Stromal cell of bone marrow (primary cell): Measurements from ENCODE around the gene COX7A2L.
"Not testable (repeated sequence)": the region's sequence is repeated elsewhere in the genome, so short reads cannot be mapped to it uniquely, and the experiment has no call there.

Experiments
- DNase-seq: peaks from one replicate; pipeline ENCODE4 v3.0.0-alpha.2; 2012; ENCODE audit warnings: low read depth

COX7A2L gene

DNA sequence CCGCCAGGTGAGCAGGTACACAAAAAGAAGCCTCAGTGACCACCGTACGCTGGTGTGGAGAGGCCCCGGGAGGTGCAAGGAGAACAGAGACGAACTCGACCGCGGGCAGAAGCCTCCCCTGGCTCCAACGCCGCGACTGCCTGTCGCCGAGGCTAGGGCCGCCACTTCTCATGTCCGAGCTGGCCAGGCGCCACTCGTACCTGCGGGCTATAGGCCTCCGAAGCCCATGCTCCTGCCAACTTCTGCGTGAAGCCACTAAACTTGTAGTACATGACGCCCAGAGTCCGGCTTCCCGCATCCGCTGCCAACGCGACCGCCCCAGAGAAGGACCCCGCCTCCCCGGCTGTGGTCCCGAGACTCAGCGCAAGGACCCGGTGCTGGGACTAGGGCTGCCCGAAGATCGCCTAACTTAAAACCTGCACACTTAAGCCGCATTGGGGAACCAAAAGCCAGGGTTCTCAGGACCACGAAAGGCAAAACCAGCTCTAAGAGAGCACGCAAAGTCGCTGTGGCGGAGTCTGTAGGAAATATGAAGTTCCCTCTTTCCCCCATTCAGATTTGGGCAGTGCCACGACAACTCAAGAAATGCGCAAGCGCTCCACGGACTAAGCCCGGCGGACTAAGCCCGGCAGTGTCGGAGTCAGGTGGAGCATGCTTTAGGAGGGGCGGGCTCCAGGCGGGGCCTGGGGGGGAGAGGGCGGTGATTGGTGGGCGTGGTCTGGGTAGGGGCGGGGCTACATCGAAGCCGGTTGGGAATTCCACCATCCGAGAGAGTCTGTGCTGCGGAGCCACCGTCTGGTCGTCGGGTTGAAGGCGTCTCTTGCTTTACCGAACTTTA is at the start of gene COX7A2L:
Gene COX7A2L (minus strand): TSS at position 328 of the 838 bp plus-strand sequence. CDS start 56 bp downstream, at position 272.
- DNase-seq: peak; percentile 94

DNA sequence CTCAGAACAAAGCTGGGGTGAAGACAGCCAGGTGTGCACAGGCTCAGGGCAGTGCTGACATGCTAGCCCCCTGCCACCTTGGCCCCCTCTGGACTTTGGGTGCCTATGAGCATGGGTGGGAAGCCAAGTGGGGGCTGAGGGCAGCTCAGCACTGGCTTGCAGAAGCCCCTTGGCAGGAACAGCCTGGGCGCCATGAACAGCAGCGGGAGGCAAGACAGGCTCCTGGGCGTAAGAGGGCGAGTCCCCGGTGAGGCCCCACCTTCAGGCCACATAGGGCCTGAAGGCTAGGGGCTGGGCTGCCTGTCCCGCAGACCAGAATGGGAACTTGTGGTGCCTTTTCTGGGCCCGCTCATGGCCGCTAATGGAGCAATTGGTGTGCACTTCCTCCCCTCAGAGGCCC is 47.0 kb upstream of the COX7A2L start:
- DNase-seq: no peak

GRCh38 chr2:42407476-42407875 is 46.5 kb upstream of the COX7A2L start:
- DNase-seq: no peak

DNA sequence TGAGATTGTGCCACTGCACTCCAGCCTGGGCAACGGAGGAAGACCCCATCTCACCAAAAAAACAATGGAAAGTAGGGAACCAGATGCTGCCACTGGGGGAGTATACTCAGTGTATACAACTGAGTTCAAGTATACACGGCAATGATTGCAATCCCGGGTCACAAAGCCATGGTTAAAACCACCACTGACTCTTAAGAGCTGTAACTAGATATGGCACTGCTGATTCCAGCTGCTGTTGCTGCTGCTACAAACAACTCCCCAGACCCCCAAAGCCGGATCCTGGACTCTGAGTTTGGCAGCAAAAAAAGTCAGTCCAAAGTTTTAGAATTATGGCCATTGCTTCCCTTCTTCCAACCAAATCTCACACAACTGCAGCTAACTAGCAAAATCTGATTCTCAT is 43.7 kb upstream of the COX7A2L start:
- DNase-seq: no peak

GRCh38 chr2:42401773-42402172 is 40.8 kb upstream of the COX7A2L start:
- DNase-seq: no peak

DNA sequence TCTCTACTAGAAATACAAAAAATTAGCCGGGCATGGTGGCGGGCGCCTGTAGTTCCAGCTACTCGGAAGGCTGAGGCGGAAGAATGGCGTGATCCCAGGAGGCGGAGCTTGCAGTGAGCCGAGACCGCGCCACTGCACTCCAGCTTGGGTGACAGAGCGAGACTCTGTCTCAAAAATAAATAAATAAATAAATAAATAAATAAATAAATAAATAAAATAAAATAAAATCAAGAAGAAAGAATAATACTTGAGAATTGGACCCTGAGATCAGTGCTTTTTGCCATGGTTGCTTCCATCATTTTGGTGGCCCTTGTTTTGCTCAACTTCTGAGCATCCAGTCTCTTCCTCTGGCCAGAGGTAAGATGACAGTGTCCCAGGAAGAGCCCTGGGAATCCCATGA is 37.0 kb upstream of the COX7A2L start:
- not testable (repeated sequence) for DNase-seq

DNA sequence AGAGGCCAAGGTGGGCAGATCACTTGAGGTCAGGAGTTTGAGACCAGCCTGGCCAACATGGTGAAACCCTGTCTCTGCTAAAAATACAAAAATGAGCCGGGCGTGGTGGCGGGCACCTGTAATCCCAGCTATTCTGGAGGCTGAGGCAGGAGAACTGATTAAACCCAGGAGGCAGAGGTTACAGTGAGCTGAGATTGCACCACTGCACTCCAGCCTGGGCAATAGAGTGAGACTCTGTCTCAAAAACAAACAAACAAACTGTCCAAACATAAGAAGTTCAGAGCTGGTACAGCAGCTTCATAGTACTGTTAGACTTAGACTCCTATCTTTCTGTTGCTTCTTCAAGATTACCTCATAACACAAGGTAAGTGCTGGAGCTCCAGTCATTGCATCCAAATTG is 32.3 kb upstream of the COX7A2L start:
- not testable (repeated sequence) for DNase-seq

DNA sequence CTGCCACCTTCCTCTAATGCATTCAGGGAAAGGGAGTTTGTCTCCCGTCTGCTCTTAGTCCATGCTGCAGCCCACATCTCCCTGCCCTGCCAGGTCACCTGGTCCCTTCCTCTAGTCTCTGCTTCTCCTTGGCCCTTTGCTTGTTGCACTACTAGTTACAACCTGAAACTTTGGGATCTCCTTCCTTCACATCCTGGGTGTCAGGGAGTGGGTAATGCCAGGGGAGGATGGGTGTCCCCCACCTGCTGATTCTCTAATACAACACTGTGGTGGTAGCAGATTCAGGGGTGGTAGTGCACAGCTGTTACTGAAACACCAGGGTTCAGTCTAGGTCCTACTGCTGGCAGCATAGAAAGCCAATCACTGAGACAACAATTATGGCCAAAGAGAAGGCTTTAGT is 31.2 kb upstream of the COX7A2L start:
- DNase-seq: no peak

- DNase-seq: no peak
These were observed 29.5 kb upstream of the COX7A2L start for GRCh38 chr2:42390401-42390969.

DNA sequence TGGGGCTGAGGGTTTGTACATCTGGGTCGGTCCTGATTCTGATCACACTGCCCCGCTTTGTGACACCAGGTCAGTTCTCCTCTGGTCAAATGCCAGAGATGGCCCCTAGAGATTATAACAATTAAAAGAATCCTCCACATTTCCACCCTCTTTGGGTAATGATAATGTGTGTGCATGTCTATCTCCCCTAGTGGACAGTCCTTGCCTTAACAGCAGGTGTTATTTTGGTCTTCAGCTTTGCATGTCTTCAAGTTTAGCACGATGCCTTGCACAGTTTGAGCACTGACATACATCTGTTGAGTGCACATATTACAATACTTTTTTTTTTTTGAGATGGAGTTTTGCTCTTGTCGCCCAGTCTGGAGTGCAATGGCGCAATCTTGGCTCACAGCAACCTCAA is 25.7 kb upstream of the COX7A2L start:
- DNase-seq: no peak

- no peak for DNase-seq
These were observed 24.2 kb upstream of the COX7A2L start for GRCh38 chr2:42385225-42385624.

GRCh38 chr2:42383855-42384530 is 23.0 kb upstream of the COX7A2L start:
- DNase-seq: no peak

GRCh38 chr2:42382144-42382543 is 21.1 kb upstream of the COX7A2L start:
- DNase-seq: no peak

- not testable (repeated sequence) for DNase-seq
These were observed 19.0 kb upstream of the COX7A2L start for GRCh38 chr2:42380026-42380425.

DNA sequence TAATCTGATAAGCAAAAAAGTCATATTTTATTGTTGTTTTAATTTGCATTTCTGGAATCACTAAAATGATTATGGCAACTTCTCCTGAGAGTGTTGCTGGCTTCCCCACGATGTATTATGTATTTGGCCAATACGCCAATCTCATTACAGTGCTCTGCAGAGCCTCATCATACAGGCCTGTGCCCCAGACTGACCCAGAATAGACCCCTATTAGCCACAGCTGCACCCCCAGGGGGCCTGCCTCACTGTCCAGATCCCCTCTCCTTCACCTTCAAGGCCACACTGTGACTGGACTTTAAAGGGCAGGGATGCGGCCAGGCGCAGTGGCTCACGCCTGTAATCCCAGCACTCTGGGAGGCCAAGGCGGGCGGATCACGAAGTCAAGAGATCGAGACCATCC is 17.4 kb upstream of the COX7A2L start:
- DNase-seq: no peak

DNA sequence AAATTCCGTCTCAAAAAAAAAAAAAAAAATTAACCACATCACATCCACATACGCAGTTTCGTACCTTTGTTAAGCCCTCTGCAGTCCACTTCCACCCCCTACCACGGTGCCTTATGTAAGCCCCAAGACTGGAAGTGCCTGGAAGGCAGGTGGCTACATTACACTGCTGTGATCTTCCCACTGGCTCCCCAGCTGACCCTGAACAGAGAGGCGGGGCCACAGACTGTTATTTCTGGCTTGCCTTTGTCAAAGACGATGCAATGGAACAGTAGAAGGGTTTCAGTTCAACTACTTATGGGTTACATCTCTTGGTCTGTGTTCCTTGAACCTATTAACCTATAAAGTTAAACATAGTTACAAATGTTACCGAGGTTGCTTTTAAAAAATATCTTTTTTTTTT is 15.7 kb upstream of the COX7A2L start:
- no peak for DNase-seq

DNA sequence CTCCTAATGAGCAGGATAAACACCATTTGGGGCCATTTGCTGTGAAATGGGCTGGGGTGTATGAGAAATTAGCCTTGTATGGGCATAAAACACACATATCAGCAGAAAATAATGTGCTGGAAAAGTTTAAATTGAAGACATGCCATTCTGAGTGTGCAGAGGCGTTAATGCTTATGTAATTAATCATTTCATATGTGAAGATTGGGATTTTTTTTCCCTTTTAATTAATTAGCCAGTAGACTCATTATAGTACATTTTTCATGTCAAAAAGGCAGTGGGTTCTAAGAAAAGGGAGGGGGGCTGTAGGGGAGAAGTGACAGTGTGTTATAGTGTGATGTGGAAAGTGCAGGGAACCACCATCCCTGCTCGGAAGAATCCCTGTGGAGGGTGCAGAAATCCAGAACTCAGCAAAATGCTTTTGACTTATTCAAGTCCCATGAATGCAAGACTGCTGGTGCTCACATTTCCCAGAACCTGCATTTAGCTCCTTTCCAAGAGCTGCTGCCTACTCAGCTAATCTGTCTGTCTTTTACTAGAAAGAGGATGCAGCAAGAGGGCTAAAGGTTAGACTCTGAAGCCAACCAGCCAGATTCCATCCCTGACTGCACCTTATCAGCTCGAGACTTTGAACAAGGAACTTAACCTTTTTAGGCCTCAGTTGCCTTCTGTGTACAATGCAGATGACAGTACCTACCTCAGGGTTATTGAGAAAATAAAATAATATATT is 11.6 kb upstream of the COX7A2L start:
- DNase-seq: no peak

DNA sequence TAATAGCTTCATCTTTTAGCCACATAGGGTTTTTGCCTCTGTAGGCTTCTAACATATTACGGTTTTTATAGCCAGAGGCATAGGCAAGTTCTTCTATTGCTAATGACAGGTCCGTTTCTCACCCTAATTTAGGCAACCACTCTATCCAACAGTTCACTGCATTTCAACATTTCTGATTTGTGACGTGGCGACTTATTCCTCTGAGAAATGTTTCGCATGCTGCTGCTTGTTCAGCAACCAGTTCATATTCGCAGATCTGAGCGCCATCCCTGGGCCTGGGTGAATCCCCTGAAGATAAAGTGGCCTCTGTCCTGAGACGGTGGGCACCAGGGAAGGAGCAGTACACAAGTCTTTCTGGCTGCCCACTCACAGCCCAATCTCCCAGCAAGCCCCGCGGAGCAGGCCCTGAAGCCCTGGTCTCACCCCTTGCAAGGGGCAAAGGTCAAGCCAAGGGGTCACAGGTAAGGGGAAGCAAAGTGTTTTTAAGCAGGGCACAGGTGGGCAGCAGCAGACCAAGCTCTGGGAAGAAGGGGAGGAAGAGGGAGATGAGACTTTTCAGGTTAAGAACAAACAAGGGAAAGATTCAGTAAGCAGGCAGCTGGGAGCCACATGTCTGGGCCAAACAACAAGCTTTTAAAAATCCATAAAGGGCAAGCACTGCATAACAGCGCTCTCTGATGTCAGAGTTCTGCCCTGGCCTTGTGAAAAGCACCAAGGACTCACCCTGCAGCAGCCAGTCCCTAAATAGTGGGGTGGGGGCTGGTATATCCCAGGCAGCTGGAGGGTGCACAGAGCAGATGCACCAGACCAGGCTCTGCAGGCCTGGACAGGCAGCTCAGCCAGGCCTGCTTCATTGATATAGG is 10.8 kb upstream of the COX7A2L start:
- DNase-seq: no peak

GRCh38 chr2:42369532-42370229 is 8.7 kb upstream of the COX7A2L start:
- no peak for DNase-seq

DNA sequence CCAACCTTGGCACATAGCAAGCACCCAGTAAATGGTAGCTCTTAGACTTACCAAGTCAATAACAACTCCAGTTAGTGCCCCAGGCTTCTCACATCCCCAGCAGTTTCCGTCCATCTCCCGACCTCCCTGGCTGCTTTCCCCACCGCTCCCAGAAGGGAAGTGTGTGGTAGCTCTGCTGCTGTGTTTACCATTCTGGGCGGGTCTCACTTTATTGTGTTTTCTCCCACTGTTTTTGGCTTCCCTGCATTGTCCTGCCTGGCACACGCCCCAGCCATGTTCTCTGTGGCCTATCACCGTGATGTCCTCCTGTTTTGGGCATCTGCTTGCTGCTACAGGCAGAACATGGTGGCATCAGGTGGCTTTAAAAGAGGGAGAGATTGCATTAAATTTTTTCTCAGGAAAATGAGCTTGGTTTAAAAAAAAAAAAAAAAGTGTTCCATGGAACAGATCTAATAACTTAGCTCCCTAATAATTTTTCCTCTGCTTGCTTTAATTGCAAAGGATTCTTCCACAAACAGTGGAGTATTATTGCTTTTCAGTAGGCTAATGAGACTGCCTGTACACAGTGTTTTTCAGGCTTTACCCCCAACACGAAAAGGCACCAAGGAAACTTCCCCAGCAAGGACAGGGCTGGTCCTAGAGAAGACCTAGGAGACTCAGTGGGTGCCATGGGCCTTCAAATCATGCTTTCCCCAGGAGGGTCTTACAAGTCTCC is 8.0 kb upstream of the COX7A2L start:
- DNase-seq: no peak
